Lower lobe of right lung (tissue), 2 donors: ENCODE data around the gene PRDM15. TPM values are rescaled to one million over a fixed set of nuclear protein-coding genes. Genes with fewer than 3 reads are reported as not detected.

Source experiments
- ATAC-seq, 2 donors: fragments of 200-7000 bp; cut with Tn5 transposase; one replicate each; pipeline ENCODE4 v1.9.1; 2020 to 2022; ENCODE audit warnings: mild to moderate bottlenecking in 2 of 2, moderate library complexity in 2 of 2
- DNase-seq: peaks from one replicate; pipeline ENCODE4 v3.0.0-alpha.2; 2020
- H3K27ac ChIP-seq: fragments of 200-600 bp; one replicate; pipeline ENCODE4 v1.8.0; 2022
- H3K27me3 ChIP-seq: fragments of 200-600 bp; one replicate; pipeline ENCODE4 v1.8.0; 2022; ENCODE audit warnings: low read depth
- H3K36me3 ChIP-seq: fragments of 200-600 bp; one replicate; pipeline ENCODE4 v1.8.0; 2022; ENCODE audit warnings: mild to moderate bottlenecking
- H3K4me1 ChIP-seq: fragments of 200-600 bp; one replicate; pipeline ENCODE4 v1.8.0; 2022
- H3K4me3 ChIP-seq: fragments of 200-600 bp; one replicate; pipeline ENCODE4 v1.8.0; 2022; ENCODE audit warnings: mild to moderate bottlenecking
- H3K9me3 ChIP-seq: fragments of 200-600 bp; one replicate; pipeline ENCODE4 v1.8.0; 2022
- intact Hi-C: fragments of 100-400 bp; cut with DNase I; formaldehyde crosslinking; loops from one replicate; pipeline ENCODE4 v1.11.0; 2022
- total RNA-seq: library from RNA; stranded (reverse); fragmentation: NEBNext Ultra II Directional; extraction: Animal tissue kit (Norgen Biotek cat#: 25700); gene quantifications from one replicate; pipeline ENCODE4 v1.2.1, GENCODE V29; 2021
- TF ChIP-seq, protein P1 (sequence below): fragments of 200-600 bp; IDR thresholded peaks from one replicate; pipeline ENCODE4 v1.8.0; 2022; ENCODE audit warnings: antibody characterized with exemption, mild to moderate bottlenecking
- donor health status: DM: no; HTN: yes; CAD: no; lungs with severe emphysema.

The PRDM15 gene
- total RNA-seq, 1 donor from 2014 or later, result 6.6 TPM

DNA sequence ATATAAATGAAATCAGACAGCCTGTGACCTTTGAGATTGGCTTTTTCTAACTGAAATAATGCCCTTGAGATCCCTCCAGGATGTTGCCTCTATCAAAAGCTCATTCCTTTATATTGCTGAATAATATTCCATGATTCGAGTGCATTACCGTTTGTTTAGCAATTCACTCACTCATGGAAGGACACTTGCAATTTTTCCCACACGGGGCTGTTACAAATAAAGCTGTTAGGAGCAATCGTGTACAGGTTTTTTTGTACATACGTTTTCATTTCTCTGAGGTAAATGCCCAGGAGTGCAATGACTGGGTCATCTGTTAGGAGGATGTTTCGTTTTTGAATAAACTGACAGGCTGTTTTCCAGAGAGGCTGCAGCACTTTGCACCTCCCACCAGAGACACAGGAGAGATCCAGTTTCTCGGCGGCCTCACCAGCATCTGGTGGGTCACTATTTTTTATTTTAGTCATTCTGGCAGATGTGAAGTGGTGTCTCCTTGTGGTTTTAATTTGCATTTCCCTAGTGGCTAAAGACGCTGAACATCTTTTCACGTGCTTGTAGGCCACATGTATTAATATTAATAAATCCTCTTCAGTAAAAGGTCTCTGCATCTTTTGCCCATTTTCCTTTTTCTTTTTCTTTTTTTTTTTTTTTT, 11.0 kb downstream of the PRDM15 start:
- no peaks in the 10 kb centered on the region for H3K36me3 ChIP-seq
- ATAC-seq, result no peak
- H3K4me1 ChIP-seq, result no peaks in the 10 kb centered on the region
- no peak overlapping the region for H3K4me3 ChIP-seq
- no peaks in the 10 kb centered on the region for H3K9me3 ChIP-seq
- H3K27me3 ChIP-seq, result no peaks in the 10 kb centered on the region
- no peak overlapping the region for H3K27ac ChIP-seq
- intact Hi-C loops, result no loop called here
- TF ChIP-seq, protein P1, sequence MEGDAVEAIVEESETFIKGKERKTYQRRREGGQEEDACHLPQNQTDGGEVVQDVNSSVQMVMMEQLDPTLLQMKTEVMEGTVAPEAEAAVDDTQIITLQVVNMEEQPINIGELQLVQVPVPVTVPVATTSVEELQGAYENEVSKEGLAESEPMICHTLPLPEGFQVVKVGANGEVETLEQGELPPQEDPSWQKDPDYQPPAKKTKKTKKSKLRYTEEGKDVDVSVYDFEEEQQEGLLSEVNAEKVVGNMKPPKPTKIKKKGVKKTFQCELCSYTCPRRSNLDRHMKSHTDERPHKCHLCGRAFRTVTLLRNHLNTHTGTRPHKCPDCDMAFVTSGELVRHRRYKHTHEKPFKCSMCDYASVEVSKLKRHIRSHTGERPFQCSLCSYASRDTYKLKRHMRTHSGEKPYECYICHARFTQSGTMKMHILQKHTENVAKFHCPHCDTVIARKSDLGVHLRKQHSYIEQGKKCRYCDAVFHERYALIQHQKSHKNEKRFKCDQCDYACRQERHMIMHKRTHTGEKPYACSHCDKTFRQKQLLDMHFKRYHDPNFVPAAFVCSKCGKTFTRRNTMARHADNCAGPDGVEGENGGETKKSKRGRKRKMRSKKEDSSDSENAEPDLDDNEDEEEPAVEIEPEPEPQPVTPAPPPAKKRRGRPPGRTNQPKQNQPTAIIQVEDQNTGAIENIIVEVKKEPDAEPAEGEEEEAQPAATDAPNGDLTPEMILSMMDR, result no peak
- no peak for DNase-seq

DNA sequence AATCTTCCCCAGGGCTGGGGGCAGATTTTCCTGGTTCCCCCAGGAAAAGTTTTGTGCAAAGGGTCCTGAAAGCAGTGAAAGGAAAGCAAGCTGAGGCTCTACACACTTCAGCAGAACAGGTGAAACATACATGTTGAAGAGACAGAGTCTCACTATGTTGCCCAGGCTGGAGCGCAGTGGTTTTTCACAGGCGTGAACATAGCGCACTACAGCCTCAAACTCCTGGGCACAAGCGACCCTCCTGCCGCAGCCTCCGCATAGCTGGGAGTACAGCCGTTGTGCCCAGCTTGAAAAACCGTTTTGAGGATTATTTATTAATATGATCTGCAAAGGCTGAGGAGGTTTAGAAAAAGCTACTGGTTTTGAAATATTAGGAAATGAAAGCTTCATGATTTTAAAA, 11.8 kb downstream of the PRDM15 start:
- no peak overlapping the region for H3K4me3 ChIP-seq
- no peaks in the 10 kb centered on the region for H3K27me3 ChIP-seq
- no peak overlapping the region for H3K27ac ChIP-seq
- ATAC-seq (no peak), DNase-seq (no peak)
- H3K36me3 ChIP-seq, result no peaks in the 10 kb centered on the region
- H3K9me3 ChIP-seq, result no peaks in the 10 kb centered on the region
- intact Hi-C loops, result no loop called here
- TF ChIP-seq, protein P1, result no peak
- no peaks in the 10 kb centered on the region for H3K4me1 ChIP-seq

DNA sequence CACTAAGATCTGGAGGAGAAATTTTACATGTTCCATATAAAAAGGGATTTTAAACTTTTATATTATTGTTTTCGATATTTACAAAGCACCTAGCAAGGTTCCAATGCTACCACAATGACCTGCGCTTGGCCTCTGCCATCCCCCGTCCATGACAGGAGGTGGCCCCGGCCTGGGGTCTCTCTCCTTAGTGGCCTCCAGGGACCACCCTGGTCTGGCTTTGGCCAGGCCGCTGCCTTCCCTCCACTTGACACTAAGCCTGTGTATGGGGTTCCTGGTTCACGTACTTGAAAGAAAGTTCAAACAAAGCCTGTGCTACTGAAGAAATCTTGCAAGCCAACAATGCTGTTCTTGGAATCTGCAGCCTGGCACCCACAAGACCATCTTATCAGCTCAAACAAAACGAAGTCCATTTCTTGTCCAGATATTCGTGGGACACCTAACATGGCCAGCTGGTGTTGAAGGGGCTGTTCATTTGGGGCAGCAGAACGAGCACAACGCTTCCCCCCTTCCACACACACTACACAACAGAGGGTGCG, 12.8 kb downstream of the PRDM15 start:
- Histone ChIP-seq H3K27ac (no peak overlapping the region), H3K27me3 (no peaks in the 10 kb centered on the region), H3K9me3 (no peaks in the 10 kb centered on the region), H3K4me3 (no peak overlapping the region), H3K4me1 (no peaks in the 10 kb centered on the region), H3K36me3 (no peaks in the 10 kb centered on the region)
- TF ChIP-seq, protein P1, result no peak
- ATAC-seq (peak; percentile 38 to 46), DNase-seq (no peak)
- intact Hi-C loops, result no loop called here

DNA sequence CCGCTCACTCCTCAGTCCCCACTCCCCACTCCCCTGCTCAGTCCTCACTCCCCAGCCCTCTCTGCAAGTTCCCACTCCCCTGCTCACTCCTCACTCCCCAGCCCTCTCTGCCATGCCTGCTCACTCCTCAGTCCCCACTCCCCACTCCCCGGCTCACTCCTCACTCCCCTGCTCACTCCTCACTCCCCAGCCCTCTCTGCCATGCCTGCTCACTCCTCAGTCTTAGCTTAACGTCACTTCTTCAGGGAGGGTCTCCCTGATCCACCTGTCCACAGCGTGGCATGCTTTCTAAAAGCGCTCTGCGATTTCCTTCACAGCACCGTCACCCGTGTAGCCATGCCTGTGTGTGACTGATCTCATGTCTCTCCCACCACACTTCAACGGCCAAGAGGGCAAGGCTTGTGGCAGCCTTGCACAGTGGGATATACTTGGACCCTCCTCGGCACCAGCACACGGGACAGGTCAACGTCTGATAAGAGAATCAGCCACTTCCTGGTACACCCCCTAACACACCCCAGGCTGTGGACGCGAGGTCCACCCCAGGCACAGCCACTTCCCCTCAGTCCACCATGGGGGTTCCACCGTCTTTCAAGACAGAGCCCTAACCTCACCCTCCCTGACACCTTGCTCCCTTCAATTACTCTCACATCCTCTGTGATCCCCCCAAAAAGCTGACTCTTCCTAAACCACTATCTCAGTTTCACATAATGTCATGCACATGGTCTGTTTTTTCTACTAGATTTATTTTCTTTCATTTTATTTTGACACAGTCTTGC, 14.0 kb downstream of the PRDM15 start:
- TF ChIP-seq, protein P1, result no peak
- Histone ChIP-seq H3K27me3 (no peaks in the 10 kb centered on the region), H3K4me3 (no peak overlapping the region), H3K4me1 (no peaks in the 10 kb centered on the region), H3K27ac (no peak overlapping the region), H3K9me3 (no peaks in the 10 kb centered on the region), H3K36me3 (no peaks in the 10 kb centered on the region)
- DNase-seq (no peak), ATAC-seq (peak; percentile 14 to 45)
- intact Hi-C loops, result no loop called here

DNA sequence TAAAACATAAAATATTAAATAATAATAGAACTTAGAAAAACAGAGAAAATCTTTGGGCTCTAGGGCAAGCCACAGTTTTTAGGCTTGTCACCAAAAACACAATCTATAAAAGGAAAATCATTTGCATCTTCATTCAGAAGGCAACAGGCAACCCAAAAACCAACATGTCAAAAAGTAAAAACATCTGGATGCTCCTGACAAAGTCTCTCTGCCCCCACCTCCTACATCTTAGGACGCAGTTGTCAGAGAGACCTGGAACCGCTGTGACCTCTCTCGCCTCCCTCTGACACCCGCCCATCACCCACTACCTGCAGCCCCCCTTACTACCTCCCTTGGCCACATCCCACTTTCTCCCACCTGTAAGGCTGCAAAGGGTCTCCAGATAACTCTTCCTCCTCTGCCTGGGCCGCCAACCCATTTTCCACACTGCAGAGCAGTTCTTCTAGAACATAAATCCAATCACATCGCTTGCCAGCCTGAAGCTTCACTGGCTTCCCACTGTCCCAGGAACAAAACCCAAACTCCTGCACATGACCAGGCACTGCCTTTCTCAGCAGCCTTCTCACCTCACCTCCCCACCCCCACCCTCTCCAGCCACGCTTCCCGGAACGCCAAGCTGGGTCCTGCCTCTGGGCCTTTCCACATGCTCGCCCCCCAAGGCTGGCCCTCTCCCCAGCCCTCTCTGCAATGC, 14.7 kb downstream of the PRDM15 start:
- intact Hi-C loops, result no loop called here
- no peak for ATAC-seq
- no peak overlapping the region for H3K27ac ChIP-seq

More for the DNA sequence above, 14.7 kb downstream of the PRDM15 start:
- Histone ChIP-seq H3K9me3 (no peaks in the 10 kb centered on the region), H3K36me3 (peaks cover 5% of the 10 kb centered on the region), H3K4me1 (no peaks in the 10 kb centered on the region), H3K4me3 (no peak overlapping the region), H3K27me3 (no peaks in the 10 kb centered on the region)
- TF ChIP-seq, protein P1, result no peak
- DNase-seq, result no peak
